ENCODE results near the gene KCNMA1.
"Not testable (repeated sequence)": the region's sequence is repeated elsewhere in the genome, so short reads cannot be mapped to it uniquely, and the experiment has no call there.

The KCNMA1 gene

GRCh38 chr10:77387701-77388100 lies 249.9 kb downstream of the KCNMA1 start:
- DNase-seq = not testable (repeated sequence)

DNA sequence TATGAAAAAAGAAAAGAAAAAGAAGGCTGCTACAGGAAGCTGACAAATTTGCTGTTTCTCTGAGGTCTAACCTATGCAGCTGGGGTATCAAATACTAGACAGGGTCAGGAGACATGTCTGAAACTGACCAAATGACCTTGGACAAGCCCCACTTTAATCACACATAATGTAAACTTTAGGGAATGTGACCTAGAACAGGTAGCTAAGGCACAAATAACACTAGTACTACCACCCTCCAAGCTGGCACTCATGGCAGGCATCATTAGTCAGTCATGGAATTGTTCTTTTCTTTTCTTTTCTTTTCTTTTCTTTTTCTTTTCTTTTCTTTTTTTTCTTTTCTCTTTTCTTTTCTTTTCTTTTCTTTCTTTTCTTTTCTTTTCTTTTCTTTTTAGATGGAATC lies 250.4 kb downstream of the KCNMA1 start:
- DNase-seq = no peak

GRCh38 chr10:77386838-77387237 lies 250.8 kb downstream of the KCNMA1 start:
- peak; percentile 62 for DNase-seq

DNA sequence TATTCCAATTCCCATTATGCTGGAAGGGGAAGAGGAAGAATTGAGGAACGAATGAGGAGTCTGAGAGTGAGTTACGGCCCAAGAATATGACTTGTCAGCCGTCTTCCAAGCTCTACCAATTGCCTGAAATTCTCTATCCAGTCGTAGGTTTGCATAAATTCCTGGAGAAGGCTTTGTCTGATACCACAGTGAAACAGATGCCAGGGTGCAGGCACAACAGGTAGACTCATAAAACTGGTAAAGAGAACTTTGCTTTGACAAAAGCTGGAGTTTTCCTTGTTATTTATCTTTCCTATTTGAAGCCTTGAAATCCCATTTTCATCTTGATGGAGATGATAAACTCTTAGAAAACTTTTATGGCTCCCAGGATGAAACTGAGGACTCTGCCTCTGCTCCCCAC lies 251.2 kb downstream of the KCNMA1 start:
- DNase-seq = no peak

GRCh38 chr10:77385315-77385714 lies 252.3 kb downstream of the KCNMA1 start:
- DNase-seq = no peak

DNA sequence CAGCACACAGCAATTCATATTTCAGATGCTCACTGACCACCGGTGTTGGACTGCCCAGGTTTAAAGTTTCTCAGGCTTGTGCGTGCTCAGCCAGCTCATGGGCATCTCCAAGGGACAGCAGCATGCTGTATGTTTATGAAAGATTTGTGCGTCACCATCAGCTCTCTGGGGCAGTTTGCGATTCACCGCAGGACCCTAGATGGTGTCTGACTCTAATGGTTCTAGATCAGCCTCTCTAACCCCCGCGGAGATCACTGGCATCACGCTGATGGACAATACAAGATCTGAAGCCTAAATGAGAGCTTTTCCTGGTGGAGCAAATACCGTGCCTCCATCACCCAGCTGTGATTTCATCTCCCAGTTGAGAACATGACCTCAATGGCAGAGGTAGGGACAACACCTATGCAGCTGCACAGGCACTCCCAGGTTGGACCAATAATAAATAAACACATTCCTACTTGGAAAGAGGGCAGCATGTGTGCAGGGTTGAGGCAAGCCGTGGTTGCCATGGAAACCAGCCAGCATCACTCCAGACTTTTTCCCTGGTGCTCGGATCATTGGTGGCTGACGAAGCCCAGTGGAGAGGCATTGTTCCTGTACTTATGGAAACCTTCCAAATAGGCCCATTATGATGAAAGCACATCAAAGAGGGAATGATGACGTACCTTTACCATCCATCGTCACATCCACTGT lies 253.6 kb downstream of the KCNMA1 start:
- no peak for DNase-seq

- no peak for DNase-seq
Observed at GRCh38 chr10:77381750-77382149, 255.9 kb downstream of the KCNMA1 start.

- no peak for DNase-seq
Observed at GRCh38 chr10:77380723-77381122, 256.9 kb downstream of the KCNMA1 start.

DNA sequence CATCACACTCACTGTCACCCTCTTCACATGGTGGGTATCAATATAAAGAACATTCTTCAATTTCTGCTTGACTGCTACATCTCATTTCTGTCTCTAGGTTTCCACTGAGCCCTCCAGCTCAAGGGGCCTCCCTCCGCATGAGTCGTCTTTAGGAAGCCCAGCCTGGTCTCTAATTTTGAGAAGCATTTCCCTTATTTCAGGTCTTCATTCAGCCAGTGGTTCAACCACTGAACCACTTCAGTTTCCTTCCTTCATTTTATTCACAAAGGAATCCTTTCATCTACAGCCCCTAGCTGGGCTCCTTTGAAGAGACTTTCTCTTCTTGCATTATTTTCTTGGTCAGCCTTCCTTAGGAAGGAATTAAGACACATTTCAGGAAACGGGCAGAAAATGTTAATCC lies 257.4 kb downstream of the KCNMA1 start:
- no peak for DNase-seq

DNA sequence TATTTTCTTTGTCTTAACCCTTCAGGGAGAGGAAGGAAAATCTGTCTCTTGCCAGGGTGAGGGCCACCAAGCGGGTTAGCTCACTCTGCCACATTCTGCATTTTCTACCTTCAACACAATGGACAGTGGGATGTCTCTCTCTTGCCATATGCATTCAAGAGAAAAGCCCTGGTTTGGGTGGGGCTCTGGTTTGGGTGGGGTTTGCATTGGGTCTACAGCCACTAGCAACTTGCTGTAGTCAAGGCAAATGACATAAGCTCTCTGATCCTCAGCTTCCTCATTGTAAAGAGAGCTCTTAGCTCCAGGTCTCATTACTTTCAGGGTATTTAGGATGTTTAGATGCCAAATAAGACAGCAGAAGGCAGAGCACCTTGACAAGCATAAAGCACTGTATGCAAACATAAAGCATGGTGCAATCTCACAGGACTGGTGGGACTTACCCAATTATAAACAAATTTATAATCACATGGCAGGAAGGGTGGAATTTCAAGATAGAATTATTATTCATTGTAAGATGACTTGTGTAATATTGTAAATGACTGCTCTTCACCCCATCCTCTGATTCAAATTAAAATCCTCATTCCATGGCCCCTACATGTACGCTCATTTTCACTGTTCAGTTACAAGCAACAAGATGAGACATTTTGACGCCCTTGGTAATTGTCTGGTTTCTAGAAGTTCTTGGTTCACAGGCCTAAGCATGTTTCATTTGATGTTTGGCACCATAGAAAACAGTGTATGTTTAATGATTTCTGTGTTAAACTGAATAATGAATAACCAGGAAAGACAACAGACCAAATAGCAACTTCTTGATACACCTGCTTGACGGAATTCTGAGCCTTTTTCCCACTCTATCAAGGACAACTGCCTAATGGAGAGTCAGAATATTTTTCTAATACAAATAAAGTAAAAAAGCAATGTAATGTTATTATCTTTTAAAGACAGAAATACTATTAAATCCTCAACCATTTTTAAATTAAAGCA lies 258.9 kb downstream of the KCNMA1 start:
- no peak for DNase-seq

GRCh38 chr10:77377678-77378352 lies 259.8 kb downstream of the KCNMA1 start:
- DNase-seq = no peak

- DNase-seq = no peak
Observed at GRCh38 chr10:77377034-77377433, 260.6 kb downstream of the KCNMA1 start.

- DNase-seq = no peak
Observed at GRCh38 chr10:77374189-77374656, 263.4 kb downstream of the KCNMA1 start.

GRCh38 chr10:77371848-77372799 lies 265.5 kb downstream of the KCNMA1 start:
- DNase-seq = no peak

DNA sequence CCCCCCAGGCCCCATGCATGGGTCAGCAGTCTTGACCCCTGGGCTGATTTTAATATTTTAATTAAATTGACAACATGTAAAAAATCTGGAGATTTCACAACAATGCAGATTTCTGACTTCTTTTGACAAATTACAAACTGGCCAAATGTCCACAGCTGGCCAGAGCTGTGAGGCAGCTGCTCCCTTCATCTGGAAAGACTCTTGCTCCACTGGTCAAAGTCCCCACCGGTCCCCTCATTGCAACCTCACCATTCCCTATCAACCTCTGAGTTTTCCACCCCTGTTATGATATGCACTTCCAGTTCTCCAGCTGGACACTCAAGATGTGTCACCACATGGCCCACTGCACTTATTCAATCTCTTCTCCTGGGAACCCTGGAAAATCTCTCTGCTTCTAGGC lies 266.2 kb downstream of the KCNMA1 start:
- no peak for DNase-seq

DNA sequence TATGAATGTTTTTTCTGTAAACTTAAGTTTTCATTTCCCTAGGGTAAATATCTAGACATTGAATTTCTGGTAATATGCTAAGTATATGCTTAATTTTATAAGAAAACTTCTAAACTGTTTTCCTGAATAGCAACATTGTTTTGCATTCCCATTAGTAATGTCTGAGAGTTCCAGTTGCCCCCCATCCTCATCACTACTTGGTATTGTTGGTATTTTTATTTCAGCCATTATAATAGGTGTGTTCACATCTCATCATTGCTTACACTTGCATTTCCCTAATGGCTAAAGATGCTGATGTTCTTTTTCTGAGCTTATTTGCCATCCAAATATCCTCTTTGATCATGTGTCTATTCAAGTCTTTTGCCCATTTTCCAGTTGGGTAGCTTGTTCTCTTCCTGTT lies 269.6 kb downstream of the KCNMA1 start:
- no peak for DNase-seq

- DNase-seq = no peak
Observed at GRCh38 chr10:77363210-77363609, 274.4 kb downstream of the KCNMA1 start.

DNA sequence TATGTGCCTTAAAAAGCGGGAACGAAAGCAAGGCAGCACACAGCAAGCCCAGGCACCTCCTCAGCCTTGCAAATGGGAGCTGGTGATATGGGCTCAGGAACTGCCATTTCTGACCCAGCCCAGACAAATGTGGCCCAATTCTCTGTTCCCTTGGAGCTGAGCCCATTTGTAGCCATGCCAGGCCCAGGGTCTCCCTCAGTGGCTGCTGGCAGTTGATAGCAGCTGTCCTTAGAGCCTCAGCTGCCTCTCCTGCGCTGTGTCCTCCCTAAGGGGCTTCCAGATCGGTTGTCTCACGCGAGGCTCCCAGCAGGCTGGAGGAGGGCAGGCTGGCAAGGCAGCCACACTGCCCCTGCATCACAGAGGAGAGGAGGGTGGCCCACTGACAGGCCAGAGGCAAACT lies 275.8 kb downstream of the KCNMA1 start:
- DNase-seq = peak; percentile 27

DNA sequence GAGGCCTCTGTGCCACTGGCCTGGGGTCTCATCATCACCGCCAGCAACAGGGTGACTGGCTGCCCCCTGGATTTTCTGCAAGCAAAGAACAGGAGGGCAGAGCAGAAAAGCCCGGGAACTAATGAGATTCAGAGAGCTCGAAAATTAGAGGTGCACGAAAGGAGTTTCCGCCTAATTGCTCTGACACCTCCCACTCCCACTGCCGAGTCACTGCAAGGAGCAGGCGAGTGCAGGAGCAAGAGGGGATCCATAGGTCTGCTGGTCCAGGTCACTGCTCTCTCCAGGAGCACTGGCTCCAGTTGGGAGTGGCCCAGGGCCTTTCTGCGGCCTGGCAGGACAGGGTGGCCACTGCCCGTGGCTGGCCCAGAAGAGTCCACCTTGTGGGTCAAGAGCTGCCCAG lies 276.2 kb downstream of the KCNMA1 start:
- no peak for DNase-seq

GRCh38 chr10:77360835-77361234 lies 276.8 kb downstream of the KCNMA1 start:
- DNase-seq = no peak

DNA sequence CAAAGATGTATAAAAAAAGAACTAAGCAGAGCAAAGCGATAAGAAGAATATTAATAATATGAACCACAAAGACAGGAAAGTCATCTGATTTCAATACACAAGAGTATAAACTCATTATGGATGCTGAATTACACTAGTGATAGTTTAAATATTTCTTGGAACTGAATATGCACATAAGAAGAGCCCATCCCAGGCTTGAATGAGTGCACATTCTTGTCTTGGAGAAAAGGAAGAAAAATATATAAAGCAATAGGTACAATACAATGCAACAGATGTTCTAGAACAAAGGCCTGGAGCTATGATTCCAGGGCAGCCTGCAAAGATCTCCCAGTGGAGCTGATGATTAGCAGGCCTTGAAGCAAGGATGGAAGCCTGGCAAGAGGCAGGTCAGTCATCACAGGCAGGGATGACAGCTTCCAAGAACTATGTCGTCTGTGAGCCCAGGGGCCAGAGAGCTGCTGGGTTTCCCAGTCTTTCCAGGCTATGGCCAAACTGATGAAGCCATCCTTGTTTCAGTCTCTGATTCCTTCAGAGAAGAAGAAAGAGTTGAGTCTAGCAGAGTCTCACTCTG lies 277.6 kb downstream of the KCNMA1 start:
- no peak for DNase-seq

DNA sequence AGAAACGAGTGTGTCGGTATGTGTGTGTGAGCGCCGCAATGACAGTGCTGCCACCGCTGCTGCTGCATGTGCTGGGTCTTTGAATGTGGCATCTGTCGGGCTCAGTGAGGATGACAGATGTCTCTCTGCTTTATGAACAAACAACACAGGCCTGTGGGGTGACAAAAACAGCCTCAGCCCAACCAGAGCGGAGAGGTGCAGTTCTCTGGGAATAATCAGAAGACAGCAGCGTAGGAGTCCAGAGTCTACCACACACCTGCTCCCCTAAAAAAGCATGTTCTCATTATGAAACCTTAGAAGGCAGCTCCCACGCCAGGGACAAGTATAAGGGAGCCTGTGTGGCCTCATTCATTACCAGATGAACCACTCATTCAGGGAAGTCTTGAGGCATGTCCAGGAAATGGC lies 278.3 kb downstream of the KCNMA1 start:
- no peak for DNase-seq
